Stimulated activated CD8-positive, alpha-beta memory T cell treated with anti-CD3 and anti-CD28 coated beads, Interleukin-7, amount 100 ng/mL, for 48 hours (primary cell): ENCODE data around the gene CHCHD1.
"Not testable (repeated sequence)": the region's sequence is repeated elsewhere in the genome, so short reads cannot be mapped to it uniquely, and the experiment has no call there.

Source experiments
- DNase-seq, 2 donors: peaks; one replicate each; pipeline ENCODE4 v3.0.0-alpha.2; 2020; ENCODE audit warnings: low read depth in 1 of 2; ENCODE audit errors: extremely low read depth in 1 of 2

Gene CHCHD1

GRCh38 chr10:73809061-73809818, 27.4 kb downstream of the CHCHD1 start:
- no peak for DNase-seq

DNA sequence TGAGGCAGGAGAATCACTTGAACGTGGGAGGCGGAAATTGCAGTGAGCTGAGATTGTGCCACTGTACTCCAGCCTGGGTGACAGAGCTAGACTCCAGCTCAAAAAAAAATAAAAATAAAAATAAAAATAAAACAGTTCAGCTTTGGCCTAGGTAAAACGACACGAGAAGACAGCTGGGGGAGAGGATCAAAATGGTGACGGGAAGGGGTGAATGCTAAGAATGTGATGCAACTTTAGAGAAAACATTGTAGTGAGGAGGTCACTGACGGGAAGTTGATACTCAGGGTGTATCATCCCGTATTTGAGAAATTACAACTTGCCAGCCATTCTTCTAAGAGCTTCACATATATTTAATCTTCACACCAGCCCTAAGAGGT, 28.5 kb downstream of the CHCHD1 start:
- DNase-seq, result no peak

GRCh38 chr10:73810735-73811465, 29.1 kb downstream of the CHCHD1 start:
- peak; percentile 30 to 32 for DNase-seq

- DNase-seq, result no peak
Observed at GRCh38 chr10:73812657-73813056, 30.8 kb downstream of the CHCHD1 start.

- no peak for DNase-seq
Observed at GRCh38 chr10:73813333-73813732, 31.5 kb downstream of the CHCHD1 start.

- no peak for DNase-seq
Observed at GRCh38 chr10:73814276-73814895, 32.5 kb downstream of the CHCHD1 start.

- DNase-seq, result no peak
Observed at GRCh38 chr10:73814896-73815718, 33.3 kb downstream of the CHCHD1 start.

GRCh38 chr10:73815719-73816030, 33.8 kb downstream of the CHCHD1 start:
- no peak for DNase-seq

GRCh38 chr10:73816917-73817729, 35.3 kb downstream of the CHCHD1 start:
- no peak for DNase-seq

DNA sequence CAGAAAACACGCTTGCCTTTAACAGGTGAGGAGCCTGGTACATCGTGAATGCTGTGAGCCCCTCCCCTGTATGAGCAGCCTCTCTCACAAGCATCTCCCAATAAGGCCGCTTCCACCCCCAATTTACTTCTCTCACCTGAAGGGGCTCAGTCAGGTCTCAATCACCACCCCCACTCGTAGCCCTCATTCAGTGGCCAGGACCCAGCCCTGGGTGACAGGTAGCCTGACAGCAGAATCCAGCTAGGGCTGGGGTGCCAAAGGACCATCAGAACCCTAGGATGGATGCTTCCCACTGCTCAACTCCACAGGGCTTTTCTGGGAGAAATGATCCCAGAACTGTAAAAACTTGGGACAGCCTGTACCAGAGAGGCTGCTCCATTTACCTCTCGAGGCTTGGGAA, 36.0 kb downstream of the CHCHD1 start:
- DNase-seq, result no peak

DNA sequence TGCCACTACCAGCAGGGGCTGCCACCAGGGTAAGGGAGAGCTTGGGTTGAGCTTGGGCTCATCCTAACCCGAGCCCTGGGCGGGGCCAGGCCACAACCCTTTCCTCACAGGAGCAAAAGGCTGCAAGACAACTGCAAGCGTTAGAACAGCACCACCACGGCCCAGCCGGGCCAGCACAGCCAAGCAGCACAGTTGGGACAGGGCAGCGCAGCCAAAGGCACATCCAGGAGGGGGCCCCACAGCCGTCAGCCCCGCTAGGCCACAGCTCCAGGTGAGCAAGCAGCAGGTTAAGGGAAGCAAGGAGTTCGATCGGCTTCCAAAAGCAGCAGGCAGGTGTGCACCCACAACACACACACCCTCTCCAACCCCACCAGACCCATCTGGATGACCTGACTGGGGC, 36.6 kb downstream of the CHCHD1 start:
- no peak for DNase-seq

- DNase-seq, result no peak
Observed at GRCh38 chr10:73819081-73819480, 37.2 kb downstream of the CHCHD1 start.

GRCh38 chr10:73819513-73820093, 37.8 kb downstream of the CHCHD1 start:
- no peak for DNase-seq

DNA sequence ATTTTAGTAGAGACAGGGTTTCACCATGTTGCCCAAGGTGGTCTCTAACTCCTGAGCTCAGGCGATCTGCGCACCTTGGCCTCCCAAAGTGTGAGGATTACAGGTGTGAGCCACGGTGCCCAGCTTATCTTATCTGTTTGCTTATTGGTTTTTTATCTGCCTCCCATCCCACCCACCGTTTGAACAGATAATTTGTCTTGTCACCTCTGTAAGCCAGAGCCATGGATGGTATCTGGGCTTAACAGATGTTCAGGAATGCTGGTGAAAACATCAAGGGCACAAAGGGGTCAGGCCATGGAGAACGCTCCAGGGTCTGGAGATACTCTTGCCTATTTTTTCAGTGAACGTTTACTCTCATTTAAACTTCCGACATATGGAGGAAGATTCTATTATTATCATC, 41.5 kb downstream of the CHCHD1 start:
- no peak for DNase-seq

- DNase-seq, result no peak
Observed at GRCh38 chr10:73824146-73824725, 42.4 kb downstream of the CHCHD1 start.

DNA sequence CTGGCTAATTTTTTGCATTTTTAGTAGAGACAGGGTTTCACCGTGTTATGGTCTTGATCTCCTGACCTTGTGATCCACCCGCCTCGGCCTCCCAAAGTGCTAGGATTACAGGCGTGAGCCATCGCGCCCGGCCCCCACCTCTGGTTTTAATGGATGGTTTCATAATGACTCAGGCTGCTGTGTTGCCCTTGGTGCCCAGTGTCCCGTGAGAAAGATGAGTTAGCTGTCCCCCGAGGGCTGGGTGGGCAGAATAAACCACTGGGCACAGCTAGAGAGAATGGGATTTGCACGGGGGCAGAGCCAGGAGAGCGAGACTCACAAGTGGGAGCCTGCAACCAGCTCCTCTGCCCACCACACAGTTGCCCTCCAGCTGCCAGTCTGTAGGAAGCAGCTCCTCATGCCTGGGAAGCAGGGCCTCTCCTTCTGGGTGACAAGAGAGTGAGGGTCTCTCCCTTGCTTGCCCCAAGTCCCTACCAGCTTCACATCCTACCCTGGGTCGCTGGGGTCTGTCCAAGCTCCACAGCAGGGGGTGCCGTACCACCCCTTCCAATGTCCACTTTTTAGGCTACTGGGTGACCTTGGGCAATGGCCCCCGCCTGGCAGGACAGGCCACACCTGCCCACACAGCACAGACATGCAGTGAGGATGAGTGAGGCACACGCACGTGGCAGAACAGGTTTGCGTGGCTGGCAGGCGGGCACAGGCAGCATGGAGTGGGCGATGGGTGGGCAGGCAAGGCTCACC, 45.7 kb downstream of the CHCHD1 start:
- no peak for DNase-seq

- no peak for DNase-seq
Observed at GRCh38 chr10:73828161-73828560, 46.3 kb downstream of the CHCHD1 start.

GRCh38 chr10:73829090-73829489, 47.2 kb downstream of the CHCHD1 start:
- not testable (repeated sequence) for DNase-seq
